Ovary (tissue), 3 donors: ENCODE measurements around the gene PIAS3.

Experiments used
- POLR2A ChIP-seq: fragments of 450-650 bp; IDR thresholded peaks from one replicate; pipeline ENCODE4 v1.6.1; 2017; ENCODE audit warnings: antibody characterized with exemption, mild to moderate bottlenecking, moderate library complexity
- TF ChIP-seq, protein P1 (sequence below), 3 donors: fragments of 450-650 bp in 2 of 3; fragments of 200-600 bp in 1 of 3; IDR thresholded peaks; one replicate each; pipeline versions ENCODE4 v1.5.1 to v1.8.0; 2016 to 2022; ENCODE audit warnings: antibody characterized with exemption in 3 of 3, mild to moderate bottlenecking in 1 of 3
- donor health status: DM: no; HTN: no; CAD: no.

DNA sequence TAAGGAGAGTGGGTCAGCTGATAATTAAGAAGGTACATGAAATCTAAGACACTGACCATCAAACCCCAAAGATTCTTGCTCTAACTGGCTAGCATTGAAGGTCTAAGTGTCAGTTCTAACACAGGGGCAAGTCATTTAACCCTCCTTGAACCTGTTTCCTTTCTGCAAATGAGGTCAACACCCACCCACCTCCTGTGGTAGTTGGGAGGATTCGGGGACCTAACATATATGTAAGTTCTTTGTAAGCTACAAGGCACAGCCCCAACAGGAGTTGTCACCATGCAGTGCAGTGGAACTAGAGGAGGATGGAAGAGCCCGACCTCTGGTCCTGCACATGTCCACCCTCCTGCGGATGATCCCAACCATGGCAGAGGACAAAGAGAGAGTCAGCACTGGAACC lies 11.1 kb downstream of the PIAS3 start:
- TF ChIP-seq POLR2A = no peak
- TF ChIP-seq, protein P1, sequence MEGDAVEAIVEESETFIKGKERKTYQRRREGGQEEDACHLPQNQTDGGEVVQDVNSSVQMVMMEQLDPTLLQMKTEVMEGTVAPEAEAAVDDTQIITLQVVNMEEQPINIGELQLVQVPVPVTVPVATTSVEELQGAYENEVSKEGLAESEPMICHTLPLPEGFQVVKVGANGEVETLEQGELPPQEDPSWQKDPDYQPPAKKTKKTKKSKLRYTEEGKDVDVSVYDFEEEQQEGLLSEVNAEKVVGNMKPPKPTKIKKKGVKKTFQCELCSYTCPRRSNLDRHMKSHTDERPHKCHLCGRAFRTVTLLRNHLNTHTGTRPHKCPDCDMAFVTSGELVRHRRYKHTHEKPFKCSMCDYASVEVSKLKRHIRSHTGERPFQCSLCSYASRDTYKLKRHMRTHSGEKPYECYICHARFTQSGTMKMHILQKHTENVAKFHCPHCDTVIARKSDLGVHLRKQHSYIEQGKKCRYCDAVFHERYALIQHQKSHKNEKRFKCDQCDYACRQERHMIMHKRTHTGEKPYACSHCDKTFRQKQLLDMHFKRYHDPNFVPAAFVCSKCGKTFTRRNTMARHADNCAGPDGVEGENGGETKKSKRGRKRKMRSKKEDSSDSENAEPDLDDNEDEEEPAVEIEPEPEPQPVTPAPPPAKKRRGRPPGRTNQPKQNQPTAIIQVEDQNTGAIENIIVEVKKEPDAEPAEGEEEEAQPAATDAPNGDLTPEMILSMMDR (IDR thresholded peaks at IDR 0.05) = no peak
